Measurements from ENCODE around the gene IKBKG.

DNA sequence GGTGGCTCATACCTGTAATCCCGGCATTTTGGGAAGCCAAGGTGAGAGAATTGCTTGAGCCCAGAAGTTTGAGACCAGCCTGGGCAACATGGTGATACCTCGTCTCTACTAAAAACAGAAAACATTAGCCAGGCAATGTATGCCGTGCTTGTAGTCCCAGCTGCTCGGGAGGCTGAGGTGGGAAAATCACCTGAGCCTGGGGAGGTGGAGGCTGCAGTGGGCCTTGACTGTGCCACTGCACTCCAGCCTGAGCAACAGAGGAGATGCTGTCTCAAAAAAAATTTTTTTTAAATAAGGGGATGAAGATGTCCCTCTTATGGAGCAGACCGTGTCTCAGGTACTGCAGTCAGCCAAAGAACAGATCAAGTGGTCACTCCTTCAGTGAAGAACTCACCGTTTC is 58.1 kb downstream of the IKBKG start:
- TF ChIP-seq, protein P1, sequence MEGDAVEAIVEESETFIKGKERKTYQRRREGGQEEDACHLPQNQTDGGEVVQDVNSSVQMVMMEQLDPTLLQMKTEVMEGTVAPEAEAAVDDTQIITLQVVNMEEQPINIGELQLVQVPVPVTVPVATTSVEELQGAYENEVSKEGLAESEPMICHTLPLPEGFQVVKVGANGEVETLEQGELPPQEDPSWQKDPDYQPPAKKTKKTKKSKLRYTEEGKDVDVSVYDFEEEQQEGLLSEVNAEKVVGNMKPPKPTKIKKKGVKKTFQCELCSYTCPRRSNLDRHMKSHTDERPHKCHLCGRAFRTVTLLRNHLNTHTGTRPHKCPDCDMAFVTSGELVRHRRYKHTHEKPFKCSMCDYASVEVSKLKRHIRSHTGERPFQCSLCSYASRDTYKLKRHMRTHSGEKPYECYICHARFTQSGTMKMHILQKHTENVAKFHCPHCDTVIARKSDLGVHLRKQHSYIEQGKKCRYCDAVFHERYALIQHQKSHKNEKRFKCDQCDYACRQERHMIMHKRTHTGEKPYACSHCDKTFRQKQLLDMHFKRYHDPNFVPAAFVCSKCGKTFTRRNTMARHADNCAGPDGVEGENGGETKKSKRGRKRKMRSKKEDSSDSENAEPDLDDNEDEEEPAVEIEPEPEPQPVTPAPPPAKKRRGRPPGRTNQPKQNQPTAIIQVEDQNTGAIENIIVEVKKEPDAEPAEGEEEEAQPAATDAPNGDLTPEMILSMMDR (IDR thresholded peaks at IDR 0.05; ENCODE audit: low read depth, low read length) = no peak
- TF ChIP-seq MYC (IDR thresholded peaks at IDR 0.05; ENCODE audit: low read depth, low read length) (no peak), POLR2A (IDR thresholded peaks at IDR 0.05; ENCODE audit: extremely low read depth, insufficient read length) (no peak)
